HL-60 (cell line): Measurements from ENCODE around the gene GSTA4.
A peak's percentile ranks its signal among the peaks of the same experiment; 100 is the strongest.

ENCODE experiments used
- DNase-seq, 2 experiments: peaks; one replicate each; pipeline ENCODE4 v3.0.0-alpha.2; 2010 to 2020; ENCODE audit warnings: low read depth in 1 of 2, low spot score in 1 of 2
- H3K27ac ChIP-seq: fragments of 250-450 bp; sonication (Bioruptor Pico); replicated peaks from 2 replicates; pipeline ENCODE4 v1.5.1; 2020; ENCODE audit warnings: mild to moderate bottlenecking, moderate library complexity
- H3K27me3 ChIP-seq: fragments of 250-450 bp; sonication (Bioruptor Pico); 2 replicates; pipeline ENCODE4 v1.5.1; 2021; ENCODE audit warnings: mild to moderate bottlenecking, moderate library complexity; ENCODE audit not compliant: insufficient read depth, poor library complexity, severe bottlenecking
- H3K4me3 ChIP-seq: replicated peaks from 2 replicates; pipeline ENCODE4 v1.5.1; 2011; ENCODE audit warnings: mild to moderate bottlenecking, control low read depth, low read length; ENCODE audit not compliant: insufficient read depth
- CTCF ChIP-seq: IDR thresholded peaks from one replicate; pipeline ENCODE4 v1.5.1; 2011; ENCODE audit warnings: low read length, control low read depth, inconsistent platforms; ENCODE audit not compliant: insufficient read depth
- GABPA ChIP-seq: IDR thresholded peaks from 2 replicates; pipeline ENCODE4 v1.6.1; 2012; ENCODE audit warnings: low read depth
- POLR2AphosphoS5 ChIP-seq: IDR thresholded peaks from 2 replicates; pipeline ENCODE4 v1.6.1; 2012; ENCODE audit warnings: low read depth
- REST ChIP-seq: IDR thresholded peaks from 2 replicates; pipeline ENCODE4 v1.6.1; 2012; ENCODE audit warnings: low read depth; ENCODE audit not compliant: insufficient replicate concordance
- SPI1 ChIP-seq: IDR thresholded peaks from 2 replicates; pipeline ENCODE4 v1.6.1; 2012; ENCODE audit warnings: low read depth, mild to moderate bottlenecking, borderline replicate concordance

Gene GSTA4

GRCh38 chr6:52981222-52981900 is 13.7 kb downstream of the GSTA4 start:
- Histone ChIP-seq H3K4me3 (no peak overlapping the region), H3K27me3 (no peaks in the 10 kb centered on the region), H3K27ac (no peak overlapping the region)
- no peak for DNase-seq
- TF ChIP-seq POLR2AphosphoS5 (no peak), CTCF (no peak), GABPA (no peak), SPI1 (no peak), REST (no peak)

GRCh38 chr6:52976591-52977035 is 18.5 kb downstream of the GSTA4 start:
- H3K27me3 ChIP-seq, result no peaks in the 10 kb centered on the region
- TF ChIP-seq GABPA (no peak), SPI1 (peak; percentile 64; the same call in 1 of the 2 replicates)
- H3K4me3 ChIP-seq, result no peak overlapping the region
- DNase-seq, result no peak
- no peak overlapping the region for H3K27ac ChIP-seq

GRCh38 chr6:52976149-52976548 is 18.9 kb downstream of the GSTA4 start:
- no peaks in the 10 kb centered on the region for H3K27me3 ChIP-seq
- no peak for TF ChIP-seq REST
- no peak for TF ChIP-seq POLR2AphosphoS5
- TF ChIP-seq GABPA, result no peak
- TF ChIP-seq SPI1, result no peak
- no peak for TF ChIP-seq CTCF
- no peak overlapping the region for H3K27ac ChIP-seq
- no peak overlapping the region for H3K4me3 ChIP-seq
- no peak for DNase-seq

- TF ChIP-seq POLR2AphosphoS5, result no peak
- TF ChIP-seq SPI1, result no peak
- no peak for TF ChIP-seq REST
- no peak for TF ChIP-seq CTCF
- TF ChIP-seq GABPA, result no peak
- H3K4me3 ChIP-seq, result no peak overlapping the region
- H3K27me3 ChIP-seq, result no peaks in the 10 kb centered on the region
- no peak overlapping the region for H3K27ac ChIP-seq
- DNase-seq, result no peak
These were observed 19.5 kb downstream of the GSTA4 start for GRCh38 chr6:52975580-52975979.
